ENCODE data around the gene RTN4R. TPM values are rescaled to one million over a fixed set of nuclear protein-coding genes. Genes with fewer than 3 reads are reported as not detected.
"Not testable (repeated sequence)": the region's sequence is repeated elsewhere in the genome, so short reads cannot be mapped to it uniquely, and the experiment has no call there.

RTN4R gene
- total RNA-seq, 1 donor from 2014 or later, result 36.0 TPM

DNA sequence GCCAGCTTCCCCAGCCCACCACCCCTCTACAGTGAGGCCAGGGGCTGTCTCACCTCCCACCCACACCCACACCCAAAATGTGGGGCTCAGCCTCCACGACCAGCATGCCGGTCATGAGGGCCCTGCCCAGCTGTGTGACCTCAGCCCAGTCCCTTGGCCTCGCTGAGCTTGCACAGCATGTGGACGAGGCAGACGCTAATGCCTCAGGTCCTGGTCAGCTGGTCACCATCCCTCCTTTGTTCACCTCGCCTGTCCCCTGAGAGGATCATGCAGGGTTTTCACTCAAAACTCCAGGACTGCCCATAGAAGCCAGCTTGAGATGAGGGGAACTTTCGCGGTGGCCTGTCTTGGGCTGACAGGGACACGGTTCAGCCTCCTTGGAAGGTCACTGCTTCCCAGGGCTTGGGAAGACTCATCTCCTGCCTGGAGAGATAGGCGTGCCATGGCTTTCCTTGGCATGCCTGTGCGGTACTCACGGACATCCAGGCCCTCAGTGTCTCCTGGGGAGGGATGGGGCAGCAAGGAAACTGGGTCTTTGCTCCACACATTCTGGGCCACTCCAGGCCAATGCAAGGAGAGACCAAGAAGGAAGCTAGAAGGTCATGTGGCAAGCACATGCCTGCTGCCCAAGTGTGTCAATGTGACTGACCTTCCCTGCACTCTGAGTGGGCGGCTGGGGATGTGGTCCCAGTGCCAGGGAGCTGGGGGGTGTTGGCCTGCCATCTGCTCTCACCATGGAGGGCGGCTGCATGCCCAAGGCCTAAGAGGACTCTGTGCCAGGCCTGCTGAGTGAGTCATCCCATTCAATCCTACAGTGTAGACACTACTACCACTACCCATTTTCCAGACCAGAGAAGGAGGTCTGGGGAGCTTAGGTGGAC, 3.2 kb upstream of the RTN4R start:
- no peak for TF ChIP-seq CTCF (IDR thresholded peaks at IDR 0.05; ENCODE audit: unreplicated experiment)
- Mint-ChIP-seq H3K27me3 (peaks cover 6% of the 10 kb centered on the region), H3K36me3 (ENCODE audit: insufficient read depth) (no peaks in the 10 kb centered on the region), H3K9me3 (ENCODE audit: low read depth) (no peaks in the 10 kb centered on the region), H3K27ac (no peak overlapping the region), H3K4me1 (ENCODE audit: low read depth) (peaks cover 9% of the 10 kb centered on the region), H3K4me3 (ENCODE audit: low read depth) (no peak overlapping the region)
- no peak for DNase-seq (ENCODE audit: low spot score, unreplicated experiment)

- H3K27me3 Mint-ChIP-seq; H3K27ac Mint-ChIP-seq; H3K4me3 Mint-ChIP-seq (ENCODE audit: low read depth); H3K9me3 Mint-ChIP-seq (ENCODE audit: low read depth); DNase-seq (ENCODE audit: low spot score, unreplicated experiment); H3K36me3 Mint-ChIP-seq (ENCODE audit: insufficient read depth): not testable (repeated sequence)
- peaks cover 11% of the 10 kb centered on the region for H3K4me1 Mint-ChIP-seq (ENCODE audit: low read depth)
Measured at GRCh38 chr22:20270190-20271113, 2.3 kb upstream of the RTN4R start.

- H3K27me3 Mint-ChIP-seq; DNase-seq (ENCODE audit: low spot score, unreplicated experiment); H3K4me3 Mint-ChIP-seq (ENCODE audit: low read depth); H3K27ac Mint-ChIP-seq; H3K36me3 Mint-ChIP-seq (ENCODE audit: insufficient read depth); H3K9me3 Mint-ChIP-seq (ENCODE audit: low read depth): not testable (repeated sequence)
- peaks cover 14% of the 10 kb centered on the region for H3K4me1 Mint-ChIP-seq (ENCODE audit: low read depth)
Measured at GRCh38 chr22:20269673-20270072, 1.6 kb upstream of the RTN4R start.

GRCh38 chr22:20269201-20269600, 1.1 kb upstream of the RTN4R start:
- peaks cover 17% of the 10 kb centered on the region for H3K4me1 Mint-ChIP-seq (ENCODE audit: low read depth)
- not testable (repeated sequence) for H3K4me3 Mint-ChIP-seq (ENCODE audit: low read depth)

DNA sequence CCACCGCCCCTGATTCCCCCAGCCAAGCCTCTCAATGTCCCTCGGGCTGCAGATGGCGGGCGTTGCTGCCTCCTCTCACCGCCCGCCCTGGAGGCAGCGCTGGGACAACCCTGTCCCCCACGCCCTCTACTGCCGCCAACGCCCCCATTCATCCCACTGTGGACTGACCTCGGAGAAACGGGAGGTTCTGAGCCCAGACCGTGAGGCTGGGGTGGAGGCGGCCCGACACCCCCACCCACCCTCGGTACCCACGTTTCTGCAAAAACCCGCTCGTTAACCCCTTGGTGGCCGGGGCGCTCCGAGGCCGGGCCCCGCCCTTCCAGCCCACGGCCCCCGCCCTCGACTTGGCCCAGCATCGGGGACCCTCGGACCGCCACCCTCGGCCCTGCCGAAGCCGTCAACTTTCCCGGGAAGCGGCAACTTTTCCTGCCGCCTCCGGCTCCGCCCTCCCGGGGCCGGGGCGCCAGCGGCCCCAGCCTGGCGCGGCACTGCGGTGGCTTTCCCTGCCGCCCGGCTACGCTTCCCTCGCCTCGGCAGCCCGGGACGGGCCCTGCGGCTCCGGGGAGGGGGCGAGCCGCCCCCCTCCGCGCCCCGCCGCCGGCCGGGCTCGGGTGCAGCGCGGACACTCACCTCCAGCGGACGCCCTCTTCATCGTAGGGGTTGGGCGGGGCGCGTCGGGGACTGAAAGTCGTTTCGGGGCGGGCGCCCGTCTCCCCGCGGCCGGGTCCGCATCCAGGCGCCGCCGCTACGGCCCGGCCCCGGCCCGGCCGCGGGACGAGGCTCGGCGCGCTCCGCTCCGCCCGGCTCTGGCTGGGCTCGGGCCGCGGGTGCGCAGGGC, 458 bp downstream of the RTN4R start:
- no peak for TF ChIP-seq CTCF (IDR thresholded peaks at IDR 0.05; ENCODE audit: unreplicated experiment)
- H3K27me3 Mint-ChIP-seq, result peaks cover 3% of the 10 kb centered on the region
- peak; percentile 27 for DNase-seq (ENCODE audit: low spot score, unreplicated experiment)
- peak overlapping the region; percentile 67 for H3K4me3 Mint-ChIP-seq (ENCODE audit: low read depth)
- H3K9me3 Mint-ChIP-seq (ENCODE audit: low read depth), result no peaks in the 10 kb centered on the region
- H3K4me1 Mint-ChIP-seq (ENCODE audit: low read depth), result peaks cover 20% of the 10 kb centered on the region
- H3K36me3 Mint-ChIP-seq (ENCODE audit: insufficient read depth), result no peaks in the 10 kb centered on the region
- H3K27ac Mint-ChIP-seq, result no peak overlapping the region

More at GRCh38 chr22:20269201-20269600, 1.1 kb upstream of the RTN4R start:
- H3K27ac Mint-ChIP-seq; H3K36me3 Mint-ChIP-seq (ENCODE audit: insufficient read depth); DNase-seq (ENCODE audit: low spot score, unreplicated experiment); H3K9me3 Mint-ChIP-seq (ENCODE audit: low read depth); H3K27me3 Mint-ChIP-seq: not testable (repeated sequence)

- DNase-seq (ENCODE audit: low spot score, unreplicated experiment); H3K27me3 Mint-ChIP-seq; H3K9me3 Mint-ChIP-seq (ENCODE audit: low read depth); H3K36me3 Mint-ChIP-seq (ENCODE audit: insufficient read depth); H3K27ac Mint-ChIP-seq: not testable (repeated sequence)
- peaks cover 20% of the 10 kb centered on the region for H3K4me1 Mint-ChIP-seq (ENCODE audit: low read depth)
- peak overlapping the region; percentile 67 for H3K4me3 Mint-ChIP-seq (ENCODE audit: low read depth)
Measured at GRCh38 chr22:20266667-20267440, 1.3 kb downstream of the RTN4R start.

GRCh38 chr22:20265772-20266666, 2.1 kb downstream of the RTN4R start:
- H3K4me3 Mint-ChIP-seq (ENCODE audit: low read depth), result peak overlapping the region; percentile 67
- not testable (repeated sequence) for DNase-seq (ENCODE audit: low spot score, unreplicated experiment); H3K27me3 Mint-ChIP-seq; H3K36me3 Mint-ChIP-seq (ENCODE audit: insufficient read depth); H3K27ac Mint-ChIP-seq; H3K9me3 Mint-ChIP-seq (ENCODE audit: low read depth)
- H3K4me1 Mint-ChIP-seq (ENCODE audit: low read depth), result peaks cover 20% of the 10 kb centered on the region

Measured in progenitor cell of endocrine pancreas (in vitro differentiated cells).